ENCODE results near the gene NRAP.

The NRAP gene

DNA sequence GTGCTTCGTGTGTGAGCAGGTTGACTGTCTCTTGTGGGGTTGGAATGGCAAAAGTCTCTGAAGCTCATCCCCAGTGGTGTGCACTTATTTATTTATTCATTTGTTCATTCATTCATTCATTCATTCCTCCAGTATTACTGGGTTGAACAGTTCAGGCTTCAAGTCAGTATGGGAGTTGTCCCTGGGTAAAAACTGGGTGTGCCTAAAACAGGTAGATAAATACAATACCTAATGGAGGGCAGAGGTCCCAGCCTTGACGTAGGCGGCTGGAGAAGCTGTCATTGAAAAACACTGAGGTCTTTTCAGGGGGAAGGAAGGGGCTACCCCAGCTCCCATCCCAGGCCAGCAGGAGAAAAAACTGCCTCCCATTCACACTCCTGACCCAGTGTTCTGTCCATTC is 26.9 kb upstream of the NRAP start:
- no peak overlapping the region for H3K4me3 ChIP-seq (ENCODE audit: low read length)
- no peak for TF ChIP-seq ZNF274 (IDR thresholded peaks at IDR 0.05; ENCODE audit: low read depth, low read length)

- TF ChIP-seq ZNF274 (IDR thresholded peaks at IDR 0.05; ENCODE audit: low read depth, low read length): no peak
- H3K4me3 ChIP-seq (ENCODE audit: low read length): no peak overlapping the region
These were observed 25.7 kb upstream of the NRAP start for GRCh38 chr10:113689574-113689973.

- TF ChIP-seq ZNF274 (IDR thresholded peaks at IDR 0.05; ENCODE audit: low read depth, low read length): no peak
- H3K4me3 ChIP-seq (ENCODE audit: low read length): no peak overlapping the region
These were observed 25.2 kb upstream of the NRAP start for GRCh38 chr10:113689057-113689456.

- no peak overlapping the region for H3K4me3 ChIP-seq (ENCODE audit: low read length)
- TF ChIP-seq ZNF274 (IDR thresholded peaks at IDR 0.05; ENCODE audit: low read depth, low read length): no peak
These were observed 23.2 kb upstream of the NRAP start for GRCh38 chr10:113687037-113687436.

GRCh38 chr10:113686028-113686427 is 22.2 kb upstream of the NRAP start:
- TF ChIP-seq ZNF274 (IDR thresholded peaks at IDR 0.05; ENCODE audit: low read depth, low read length): no peak
- no peak overlapping the region for H3K4me3 ChIP-seq (ENCODE audit: low read length)

GRCh38 chr10:113683300-113683699 is 19.5 kb upstream of the NRAP start:
- no peak for TF ChIP-seq ZNF274 (IDR thresholded peaks at IDR 0.05; ENCODE audit: low read depth, low read length)
- no peak overlapping the region for H3K4me3 ChIP-seq (ENCODE audit: low read length)

DNA sequence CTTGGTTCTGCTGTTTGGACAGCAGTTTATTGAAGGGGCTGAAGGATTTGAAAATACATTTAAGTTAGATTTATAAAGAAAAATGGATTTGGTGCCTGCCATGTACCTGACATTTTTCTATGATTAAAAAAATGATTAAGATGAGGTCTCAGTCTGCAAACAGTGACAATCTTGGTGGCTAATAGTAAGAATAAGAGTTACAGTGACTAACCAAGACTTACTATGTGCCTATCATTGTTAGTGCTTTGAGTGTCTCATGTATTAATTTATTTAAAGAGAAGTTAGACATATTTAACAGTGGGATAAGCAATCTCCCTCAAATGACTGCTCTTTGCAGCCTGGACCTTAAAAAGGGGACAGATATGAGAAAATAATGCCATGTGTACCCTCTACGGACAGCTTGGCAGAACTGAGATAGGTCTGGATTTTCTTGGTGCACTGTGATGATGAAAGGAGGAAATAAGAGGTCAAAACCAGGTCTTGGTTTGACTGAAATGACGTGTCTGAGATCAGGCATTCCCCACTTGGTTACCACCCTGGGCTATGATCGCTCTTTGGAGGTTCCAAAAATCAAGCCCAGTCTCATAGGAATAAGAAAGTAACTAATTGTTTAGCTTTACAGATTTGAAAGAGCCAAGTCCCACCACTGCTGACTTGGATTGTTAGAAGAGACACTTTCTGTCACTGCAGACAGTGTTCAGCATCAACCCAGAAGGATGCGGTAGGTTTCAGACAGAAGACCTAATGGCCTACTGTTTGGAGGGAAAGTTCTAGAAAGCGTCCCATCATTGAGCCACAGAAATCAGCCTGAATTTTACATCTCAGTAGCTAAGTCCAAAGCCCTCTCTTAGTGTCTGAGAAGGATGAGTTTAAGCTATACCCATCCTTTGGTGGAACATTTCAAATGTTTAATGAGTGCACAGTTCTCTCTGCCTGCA is 18.0 kb upstream of the NRAP start:
- peak overlapping the region; percentile 77 for H3K4me3 ChIP-seq (ENCODE audit: low read length)
- no peak for TF ChIP-seq ZNF274 (IDR thresholded peaks at IDR 0.05; ENCODE audit: low read depth, low read length)

DNA sequence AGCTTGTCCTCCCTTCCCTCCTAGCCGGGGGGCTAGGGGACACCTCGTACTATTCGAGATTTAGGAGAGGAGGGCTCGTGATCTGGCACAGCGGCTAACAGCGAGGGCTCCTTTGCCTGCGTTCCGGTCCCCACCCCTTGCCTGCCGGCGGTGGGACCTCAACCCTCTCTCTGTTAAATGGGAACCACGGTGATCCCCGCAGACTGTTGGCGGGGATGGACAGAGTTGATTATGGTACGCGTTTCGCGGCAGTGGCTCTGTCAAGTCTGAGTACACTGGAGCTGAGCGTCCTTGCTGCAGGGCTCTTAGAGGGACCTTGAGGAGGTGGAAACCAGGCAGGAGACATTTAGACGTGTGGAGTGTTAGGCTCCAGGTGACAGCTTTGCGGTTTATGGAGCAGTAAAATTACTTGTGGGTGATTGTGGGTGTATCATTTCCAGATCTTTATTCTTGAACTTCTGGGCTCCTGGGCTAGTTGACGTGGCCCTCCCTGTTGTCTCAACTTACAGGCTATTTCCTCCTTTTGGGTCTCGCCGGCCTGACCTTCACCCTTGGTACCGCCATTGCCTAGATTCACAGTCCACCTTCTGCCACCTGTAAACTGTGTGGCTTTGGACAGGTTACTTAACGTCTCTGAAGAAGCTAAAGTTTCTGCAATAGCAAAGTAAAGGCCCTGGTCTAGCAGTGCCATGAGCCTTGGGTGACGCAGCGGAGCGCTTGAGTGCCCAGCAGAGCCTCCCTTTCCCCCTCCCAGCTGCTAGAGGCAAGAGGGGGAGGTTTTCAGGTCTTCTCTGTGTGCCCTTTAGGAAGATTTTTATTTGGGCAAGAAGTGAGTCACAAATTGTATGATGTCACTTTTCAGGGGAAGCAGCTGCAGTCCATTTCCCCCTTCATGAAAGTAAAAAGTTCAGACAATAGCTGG is 16.6 kb upstream of the NRAP start:
- no peak for TF ChIP-seq ZNF274 (IDR thresholded peaks at IDR 0.05; ENCODE audit: low read depth, low read length)
- peak overlapping the region; percentile 77 for H3K4me3 ChIP-seq (ENCODE audit: low read length)

DNA sequence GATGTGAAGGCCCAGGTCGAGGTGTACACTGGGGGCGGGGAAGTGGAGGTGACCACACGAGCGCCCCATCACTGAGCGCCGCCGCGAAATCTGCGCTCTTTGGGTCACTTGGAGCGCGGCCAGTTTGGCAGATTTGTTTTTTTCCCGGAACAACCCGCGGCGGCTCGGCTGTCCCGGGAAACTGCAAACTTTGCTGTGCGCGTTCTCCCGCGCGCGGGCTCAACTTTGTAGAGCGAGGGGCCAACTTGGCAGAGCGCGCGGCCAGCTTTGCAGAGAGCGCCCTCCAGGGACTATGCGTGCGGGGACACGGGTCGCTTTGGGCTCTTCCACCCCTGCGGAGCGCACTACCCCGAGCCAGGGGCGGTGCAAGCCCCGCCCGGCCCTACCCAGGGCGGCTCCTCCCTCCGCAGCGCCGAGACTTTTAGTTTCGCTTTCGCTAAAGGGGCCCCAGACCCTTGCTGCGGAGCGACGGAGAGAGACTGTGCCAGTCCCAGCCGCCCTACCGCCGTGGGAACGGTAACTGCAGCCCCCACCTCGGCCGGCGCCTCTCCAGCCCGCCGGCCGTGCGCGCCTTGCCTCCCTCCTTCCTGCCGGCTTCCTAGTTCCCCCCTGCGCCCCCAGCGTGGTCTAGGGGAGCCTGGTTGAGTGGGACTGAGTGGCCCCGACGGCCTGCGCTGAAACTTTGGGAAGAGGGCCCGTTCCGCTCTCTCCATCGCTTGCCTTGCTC is 15.8 kb upstream of the NRAP start, which contains the start of gene CASP7:
CASP7 (plus strand) TSS at position 450 of the 727 bp plus-strand sequence. CDS start 17,582 bp downstream, outside the sequence.
- no peak for TF ChIP-seq ZNF274 (IDR thresholded peaks at IDR 0.05; ENCODE audit: low read depth, low read length)
- H3K4me3 ChIP-seq (ENCODE audit: low read length): peak within 1 kb of the TSS; percentile 77

GRCh38 chr10:113666682-113667252 is 2.9 kb upstream of the NRAP start:
- TF ChIP-seq ZNF274 (IDR thresholded peaks at IDR 0.05; ENCODE audit: low read depth, low read length): no peak
- no peak overlapping the region for H3K4me3 ChIP-seq (ENCODE audit: low read length)

DNA sequence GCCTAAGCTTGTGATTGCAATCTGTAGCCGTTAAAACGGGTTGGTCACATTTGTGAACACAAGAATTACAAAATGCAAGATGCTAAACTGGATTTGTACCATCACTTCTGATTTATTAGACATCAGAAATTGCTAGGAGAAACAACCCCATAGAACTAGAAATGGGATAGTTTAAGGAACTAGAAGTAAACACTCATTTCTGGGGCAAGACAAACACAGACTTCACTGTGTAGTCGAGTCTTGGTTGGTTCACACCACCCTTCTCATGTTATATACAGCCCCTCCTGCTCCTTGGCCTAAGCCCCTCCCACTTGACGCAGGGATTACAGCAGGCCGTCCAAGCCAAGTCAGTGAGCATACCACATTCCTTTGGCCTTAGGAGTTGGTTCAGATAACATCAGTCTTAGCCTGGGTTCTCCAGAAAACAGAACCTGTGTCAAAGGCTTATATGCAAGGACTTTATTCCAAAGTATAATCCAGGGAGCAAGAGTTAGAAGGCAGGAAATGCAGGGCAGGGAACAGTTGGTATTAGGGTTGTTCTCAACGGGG is 2.0 kb upstream of the NRAP start:
- TF ChIP-seq ZNF274 (IDR thresholded peaks at IDR 0.05; ENCODE audit: low read depth, low read length): no peak
- no peak overlapping the region for H3K4me3 ChIP-seq (ENCODE audit: low read length)

DNA sequence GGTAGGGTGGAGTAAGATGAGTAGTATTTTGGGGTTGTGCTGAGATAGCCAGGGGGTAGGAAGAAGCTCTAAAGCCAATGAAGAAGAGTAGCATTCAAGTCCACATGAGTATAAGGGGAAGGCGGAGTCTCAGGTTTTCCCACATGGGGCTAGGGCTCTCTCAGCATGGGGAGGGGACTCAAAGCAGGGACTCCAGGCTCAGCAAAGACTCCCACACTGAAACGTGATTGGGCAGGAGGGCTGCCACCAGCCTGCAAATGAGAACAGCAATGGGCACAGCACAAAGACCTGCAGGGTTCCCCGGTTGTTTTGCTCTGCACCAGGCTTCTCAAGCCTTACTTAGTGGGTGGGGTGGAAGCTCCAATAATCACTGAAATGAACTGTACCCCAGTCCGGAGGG is 1.5 kb upstream of the NRAP start:
- no peak for TF ChIP-seq ZNF274 (IDR thresholded peaks at IDR 0.05; ENCODE audit: low read depth, low read length)
- H3K4me3 ChIP-seq (ENCODE audit: low read length): no peak overlapping the region

DNA sequence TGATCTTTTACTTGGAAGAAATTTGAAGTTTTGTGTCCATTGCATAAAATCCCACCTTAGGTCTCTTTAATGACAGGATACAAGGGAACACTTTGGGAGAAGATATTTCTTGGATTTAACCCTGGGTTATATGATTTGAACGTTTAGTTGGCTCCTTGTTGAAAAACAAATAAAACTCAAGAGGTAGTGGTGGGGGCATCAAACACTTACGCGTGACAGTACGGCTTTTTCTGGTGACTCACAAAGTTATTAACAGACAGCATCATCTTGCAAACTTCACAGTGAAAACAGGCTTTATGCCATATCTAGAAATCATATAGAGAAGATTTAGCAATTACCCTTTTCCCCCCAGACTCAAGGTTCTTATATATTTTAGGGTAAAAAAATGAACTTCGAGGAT is 699 bp downstream of the NRAP start:
- H3K4me3 ChIP-seq (ENCODE audit: low read length): no peak overlapping the region
- no peak for TF ChIP-seq ZNF274 (IDR thresholded peaks at IDR 0.05; ENCODE audit: low read depth, low read length)

Data from GM08714 (cell line).